Stimulated activated CD4-positive, alpha-beta T cell treated with anti-CD3 and anti-CD28 coated beads, Interleukin-2, amount 100 ng/mL, for 24 hours (primary cell): ENCODE results near the gene MTG1.

ENCODE experiments used
- DNase-seq, 2 donors: peaks; one replicate each; pipeline ENCODE4 v3.0.0-alpha.2; 2020

The MTG1 gene

GRCh38 chr10:133471300-133472109 is 77.5 kb downstream of the MTG1 start:
- DNase-seq, result no peak
